ENCODE results near the gene ZNF526.

The ZNF526 gene

DNA sequence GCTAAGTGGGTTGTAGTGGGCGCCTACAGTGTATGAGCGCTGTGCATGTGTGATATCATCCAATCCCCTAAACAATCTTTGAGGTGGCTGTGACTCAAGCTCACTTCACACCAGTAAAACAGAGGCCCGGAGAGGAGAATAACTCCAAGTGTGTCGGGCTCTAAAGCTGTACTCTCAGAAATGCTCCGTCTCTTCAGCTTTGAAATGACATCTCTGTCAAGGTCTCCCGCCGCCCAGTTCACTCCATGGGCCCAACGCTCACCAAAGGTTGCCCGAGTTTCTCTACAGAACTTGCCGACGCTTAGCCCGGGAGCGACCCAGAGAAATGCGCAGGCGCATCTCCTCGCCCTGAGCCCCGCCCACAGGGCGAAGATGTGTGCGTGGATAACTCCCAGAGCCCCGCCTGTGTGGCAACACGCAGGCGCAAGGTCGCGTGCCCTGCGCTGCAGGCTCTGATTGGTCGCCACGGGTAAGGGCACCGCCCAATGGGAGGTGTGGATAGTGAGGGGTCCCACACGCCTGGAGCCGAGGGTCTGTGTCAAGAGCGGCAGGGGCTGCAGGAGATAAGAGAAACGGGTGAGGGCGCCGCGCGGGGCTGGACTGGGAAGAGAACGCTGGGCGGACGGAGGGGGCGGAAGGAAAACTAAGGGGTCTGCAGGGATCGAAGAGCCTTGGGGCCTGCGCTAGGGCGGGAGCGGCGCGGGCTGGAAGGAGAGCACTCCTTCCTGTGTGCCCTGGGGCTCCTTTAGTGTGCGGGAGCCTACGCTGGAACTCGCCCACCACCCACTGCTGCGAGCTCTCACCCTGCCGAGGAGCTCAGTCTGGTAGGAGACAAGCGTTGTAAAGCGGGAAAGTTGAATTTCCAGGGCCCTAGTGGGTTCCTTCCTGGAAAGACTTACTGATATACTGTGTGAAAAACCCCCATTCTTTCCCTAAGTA is at the start of gene ZNF526:
Gene ZNF526 (plus strand): TSS at position 501 of the 939 bp plus-strand sequence. CDS start 4,092 bp downstream, outside the sequence.
- DNase-seq: peak; percentile 85 to 93

GRCh38 chr19:42170715-42171114 is 49.4 kb upstream of the ZNF526 start:
- DNase-seq: no peak

DNA sequence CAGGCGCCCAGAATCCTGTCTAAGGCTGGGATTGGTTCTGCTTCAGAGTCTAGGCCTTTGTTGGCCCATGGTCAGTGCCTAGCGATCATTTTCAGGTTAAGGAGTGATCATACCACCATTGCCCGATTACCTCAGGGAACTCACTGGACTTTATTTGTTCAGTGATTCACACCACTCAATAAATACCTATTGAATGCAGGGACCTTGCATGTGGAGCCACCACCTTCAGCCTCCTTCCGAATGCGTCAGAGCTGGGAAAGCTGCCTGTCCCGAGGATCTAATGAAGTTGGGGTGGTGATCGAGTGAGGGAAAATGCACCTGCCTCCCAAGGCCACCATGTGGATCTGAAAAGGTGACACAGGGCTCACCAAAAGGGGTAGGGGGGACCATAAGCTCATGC is 47.9 kb upstream of the ZNF526 start:
- no peak for DNase-seq

- DNase-seq: no peak
These were observed 46.4 kb upstream of the ZNF526 start for GRCh38 chr19:42173695-42174094.

- no peak for DNase-seq
These were observed 45.9 kb upstream of the ZNF526 start for GRCh38 chr19:42174188-42174587.

GRCh38 chr19:42174958-42175734 is 45.0 kb upstream of the ZNF526 start:
- no peak for DNase-seq

DNA sequence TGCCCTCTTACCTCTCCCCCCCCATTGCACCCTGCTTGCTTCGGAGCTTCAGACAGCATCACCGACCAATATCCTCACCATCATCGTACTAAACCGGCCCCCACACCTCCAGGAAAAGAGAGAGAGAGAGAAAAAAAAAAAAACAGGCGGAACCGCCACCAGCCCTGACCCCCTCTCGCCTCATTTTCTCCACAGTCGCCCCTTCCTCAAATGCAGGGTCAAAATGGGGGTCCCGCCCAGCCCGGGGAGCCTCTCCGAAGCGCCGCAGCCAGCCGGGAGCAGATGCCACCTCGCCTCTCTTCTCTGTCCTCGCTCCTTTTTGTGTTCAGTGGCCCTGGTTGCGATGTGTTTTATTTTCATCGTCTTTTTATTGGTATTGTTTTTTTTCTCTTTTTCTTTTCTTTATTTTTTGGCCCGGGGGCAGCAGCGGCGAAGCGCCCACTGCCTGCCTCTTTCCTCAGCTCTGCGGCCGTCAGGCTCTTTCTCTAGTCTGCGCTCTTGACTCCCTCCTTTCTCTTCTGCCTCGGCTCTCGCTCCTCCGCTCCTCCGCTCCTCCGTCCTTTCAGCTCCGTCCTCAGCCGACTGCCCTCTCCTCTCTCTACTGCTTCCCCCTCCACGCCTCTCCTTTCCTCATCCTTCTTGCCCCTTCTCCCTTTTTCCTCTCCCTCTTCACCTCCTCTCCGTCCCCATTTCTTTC is 44.0 kb upstream of the ZNF526 start:
- no peak for DNase-seq

- no peak for DNase-seq
These were observed 43.5 kb upstream of the ZNF526 start for GRCh38 chr19:42176649-42176989.

- peak; percentile 33 to 44 for DNase-seq
These were observed 43.0 kb upstream of the ZNF526 start for GRCh38 chr19:42176990-42177685.

- no peak for DNase-seq
These were observed 42.5 kb upstream of the ZNF526 start for GRCh38 chr19:42177686-42178019.

DNA sequence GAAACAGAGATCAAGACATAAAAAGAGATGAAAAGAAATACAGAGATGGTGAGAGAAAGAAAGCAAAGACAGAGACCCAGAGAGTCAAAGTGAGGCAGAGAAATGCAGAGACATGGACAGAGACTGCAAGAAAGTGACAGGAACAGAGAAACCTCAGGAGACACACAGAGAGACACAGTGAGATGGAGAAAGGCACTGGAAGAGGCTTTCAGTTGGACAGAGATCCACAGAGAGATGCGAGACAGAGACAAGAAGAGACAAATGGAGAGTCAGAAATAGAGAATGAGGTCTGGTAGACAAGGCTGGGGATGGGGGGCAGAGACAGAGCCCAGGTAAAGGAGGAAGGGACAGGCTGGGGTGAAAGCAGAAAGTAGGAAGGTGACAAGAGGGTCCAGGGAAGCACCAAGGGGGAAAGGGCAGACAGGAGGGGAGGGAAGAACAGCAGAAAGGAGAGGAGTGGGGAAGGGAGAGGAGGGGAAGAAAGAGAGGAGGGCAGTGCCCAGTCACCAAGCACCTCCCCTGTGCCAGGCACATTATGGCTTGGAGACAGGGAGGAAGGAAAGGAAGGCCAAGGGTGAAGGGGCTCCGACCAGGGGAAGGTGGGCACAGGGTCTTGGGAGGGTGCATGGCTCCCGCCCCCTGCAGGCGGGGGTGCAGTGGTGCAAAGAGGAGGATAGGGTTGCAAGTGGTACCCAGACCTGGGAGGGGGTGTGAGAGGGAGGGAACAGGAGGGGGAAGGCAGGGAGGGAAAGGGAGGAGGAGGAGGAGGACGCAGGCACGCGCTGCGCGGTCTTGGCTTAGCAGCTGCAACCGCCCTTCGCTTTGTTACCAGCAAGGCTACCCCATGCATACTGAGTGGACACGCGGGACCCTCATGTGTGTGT is 41.1 kb upstream of the ZNF526 start:
- DNase-seq: no peak

GRCh38 chr19:42184401-42184861 is 35.7 kb upstream of the ZNF526 start:
- peak; percentile 36 for DNase-seq

DNA sequence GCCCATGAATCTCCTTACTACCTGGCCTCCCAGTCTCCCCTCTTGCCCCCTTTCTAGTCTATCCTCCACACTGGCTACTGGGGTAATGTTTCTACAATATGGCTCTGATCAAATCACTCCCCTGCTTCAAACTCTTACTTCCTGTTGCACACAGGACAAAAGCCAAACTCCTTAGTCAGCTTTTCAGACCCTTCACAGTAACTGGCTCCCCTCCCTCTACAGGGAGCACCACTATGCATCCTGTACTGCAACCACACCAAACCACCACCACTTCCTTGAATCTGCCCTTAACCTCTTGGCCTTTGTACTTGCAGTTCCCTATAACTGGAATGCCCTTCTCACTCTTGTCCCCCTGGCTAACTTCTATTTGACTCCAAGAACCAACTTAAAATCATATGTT is 34.8 kb upstream of the ZNF526 start:
- peak in 1 of 2 donors; percentile 73 for DNase-seq

DNA sequence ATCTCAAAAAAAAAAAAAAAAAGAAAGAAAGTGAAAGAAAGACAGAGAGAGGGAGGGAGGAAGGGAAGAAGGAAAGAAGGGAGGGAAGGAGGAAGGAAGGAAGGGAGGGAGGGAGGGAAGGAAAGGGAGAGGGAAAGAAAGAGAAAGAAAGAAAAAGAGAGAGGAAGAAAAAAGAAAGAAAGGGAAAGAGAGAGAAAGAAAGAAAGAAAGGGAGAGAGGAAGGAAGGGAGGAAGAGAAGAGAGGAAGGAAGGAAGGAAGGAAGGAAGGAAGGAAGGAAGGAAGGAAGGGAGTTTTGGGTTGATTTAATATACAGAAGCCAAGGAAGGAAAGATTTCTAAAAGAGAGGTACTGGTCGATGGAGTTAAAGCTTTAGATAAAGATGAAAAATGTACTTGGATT is 31.4 kb upstream of the ZNF526 start:
- DNase-seq: no peak

GRCh38 chr19:42189133-42189532 is 31.0 kb upstream of the ZNF526 start:
- no peak for DNase-seq

- DNase-seq: no peak
These were observed 28.8 kb upstream of the ZNF526 start for GRCh38 chr19:42191330-42191729.

DNA sequence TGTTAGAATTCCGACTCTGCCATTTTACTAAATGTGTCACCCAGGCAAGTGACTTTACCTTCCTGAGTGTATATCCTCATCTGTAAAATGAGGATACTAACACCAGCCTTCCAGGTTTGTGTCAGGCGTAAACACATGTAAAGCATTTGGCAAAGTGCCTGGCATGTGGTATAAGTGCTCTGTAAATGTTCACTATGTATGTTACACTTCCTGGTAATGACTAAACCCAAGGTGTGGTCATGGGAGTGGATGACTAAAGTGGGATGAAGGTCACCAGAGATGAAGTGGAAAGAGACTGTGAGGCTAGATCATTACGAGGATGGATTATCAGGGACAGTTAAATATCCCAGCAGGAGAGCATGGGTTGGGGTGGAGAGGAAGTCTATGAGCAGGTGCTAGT is 28.3 kb upstream of the ZNF526 start:
- DNase-seq: no peak

DNA sequence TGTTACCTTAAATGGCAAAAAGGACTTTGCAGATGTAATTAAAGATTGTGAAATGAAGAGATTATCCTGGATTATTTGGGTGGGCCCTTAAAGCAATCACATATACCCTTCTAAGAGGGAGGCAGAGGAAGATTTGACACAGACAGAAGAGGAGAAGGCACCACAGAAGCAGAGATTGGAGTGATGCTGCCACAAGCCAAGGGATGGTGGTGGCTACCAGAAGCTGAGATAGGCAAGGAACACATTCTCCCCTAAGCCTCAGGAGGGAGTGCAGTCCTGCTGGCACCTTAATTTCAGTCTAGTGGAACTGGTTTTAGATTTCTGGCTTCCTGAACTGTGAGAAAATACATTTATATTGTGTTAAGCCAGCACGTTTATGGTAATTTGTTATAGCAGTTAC is 26.8 kb upstream of the ZNF526 start:
- no peak for DNase-seq

GRCh38 chr19:42193706-42194105 is 26.4 kb upstream of the ZNF526 start:
- DNase-seq: no peak

- DNase-seq: no peak
These were observed 23.8 kb upstream of the ZNF526 start for GRCh38 chr19:42196011-42197001.
